HG03521 (cell line): Measurements from ENCODE around the gene DENND1A.

ENCODE experiments used
- ATAC-seq: cut with Tn5 transposase; IDR thresholded peaks from one replicate; pipeline ENCODE4 v1.9.1; 2021; ENCODE audit warnings: mild to moderate bottlenecking, moderate library complexity; ENCODE audit not compliant: unreplicated experiment

DENND1A gene

GRCh38 chr9:123597876-123598556 is 331.9 kb downstream of the DENND1A start:
- no peak for ATAC-seq

DNA sequence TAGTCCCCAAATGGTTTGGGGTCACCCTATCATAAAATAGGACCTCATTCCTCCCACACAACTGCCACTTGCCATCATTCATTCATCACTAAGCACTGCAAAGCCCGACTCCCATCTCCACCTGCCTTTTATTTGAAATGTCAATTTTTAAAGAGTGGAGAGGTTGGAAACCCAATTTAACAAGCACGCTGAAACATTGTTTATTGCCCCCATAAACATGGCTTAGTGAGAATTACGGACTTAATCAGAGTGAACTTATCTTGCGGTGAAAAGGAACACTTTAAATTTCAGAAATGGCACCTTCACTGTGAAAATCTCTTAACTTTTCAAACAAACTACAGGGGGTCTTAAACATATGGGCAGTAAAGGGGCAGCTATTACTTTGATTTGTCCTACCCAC is 332.9 kb downstream of the DENND1A start:
- ATAC-seq = no peak

DNA sequence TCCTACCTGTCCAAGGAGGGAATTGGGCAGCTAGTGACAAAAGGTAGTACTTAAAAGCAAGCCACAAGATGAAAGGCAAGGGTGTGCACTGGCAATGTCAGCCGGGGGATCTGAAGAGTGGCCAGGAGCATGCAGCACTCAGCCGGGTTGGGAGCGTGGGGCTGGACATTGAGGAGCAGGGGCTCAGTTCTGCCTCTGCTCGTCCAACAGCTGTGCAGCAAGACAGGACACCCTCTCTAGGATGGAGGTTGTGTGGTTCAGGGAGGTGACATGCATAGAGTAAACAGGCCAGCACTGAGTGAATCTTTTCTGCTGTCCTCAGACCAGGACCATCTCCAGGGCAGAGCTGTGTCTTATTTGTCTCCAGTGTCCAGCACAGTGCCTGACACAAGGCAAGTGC is 338.6 kb downstream of the DENND1A start:
- ATAC-seq = no peak

- no peak for ATAC-seq
Observed at GRCh38 chr9:123590499-123590898, 339.4 kb downstream of the DENND1A start.

DNA sequence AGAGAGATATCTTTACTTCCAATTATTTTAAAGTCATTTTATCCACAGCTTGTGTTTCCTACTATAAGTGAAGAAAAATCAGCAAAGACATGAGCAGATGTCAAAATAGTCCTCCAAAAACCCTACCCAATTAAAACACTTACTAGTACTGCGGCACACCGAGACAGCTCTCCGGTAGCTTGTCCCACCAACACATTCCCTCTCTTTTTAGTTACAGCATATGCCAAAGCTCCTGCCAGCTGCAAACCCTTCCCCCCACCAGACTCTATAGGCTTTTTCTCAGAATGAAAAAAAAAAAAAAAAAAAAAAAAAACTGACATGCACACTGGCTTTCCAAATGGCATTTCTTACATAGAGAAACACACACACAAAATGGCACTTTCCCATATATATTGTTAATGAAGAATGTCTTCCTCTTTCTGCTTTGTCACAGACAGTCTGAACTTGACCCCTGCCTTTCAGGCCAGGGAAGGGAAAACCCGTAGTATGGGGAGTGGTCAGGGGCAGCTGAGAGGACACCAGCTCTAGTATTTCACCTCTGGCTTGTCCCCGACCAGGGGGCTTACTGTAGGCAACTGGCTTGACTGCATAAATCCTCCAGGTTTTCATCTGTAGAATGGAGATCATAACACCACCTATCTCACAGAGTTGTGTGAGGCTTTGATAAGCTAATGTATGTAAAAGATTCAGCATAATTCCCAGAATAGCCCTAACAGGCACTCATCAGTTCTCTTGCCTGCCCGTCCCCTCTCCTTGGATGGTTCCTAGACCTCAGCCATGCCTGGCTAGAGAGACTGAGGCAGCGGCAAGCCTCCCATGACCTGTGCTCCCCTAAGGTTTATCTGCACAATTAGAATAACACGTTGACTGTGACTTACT is 340.3 kb downstream of the DENND1A start:
- no peak for ATAC-seq

DNA sequence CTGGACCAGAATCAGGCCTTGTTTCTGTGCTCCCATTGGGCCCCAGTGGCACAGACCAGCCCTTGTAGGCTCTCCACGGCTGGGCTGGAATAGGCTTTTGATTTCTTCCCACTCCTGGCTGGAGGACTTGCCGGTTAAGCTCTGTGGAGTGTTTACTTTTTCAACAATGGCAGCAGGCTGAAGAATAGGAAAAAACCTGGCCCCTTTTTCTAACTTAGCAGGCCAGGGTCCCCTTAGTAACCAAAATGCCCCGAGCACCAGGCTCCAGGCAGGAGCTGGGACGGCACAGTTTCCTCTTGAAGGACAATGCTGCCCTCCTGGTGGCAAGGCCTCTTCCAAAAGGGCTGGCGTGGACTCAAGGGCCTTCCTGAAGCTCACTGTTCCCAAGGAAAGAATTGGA is 343.7 kb downstream of the DENND1A start:
- no peak for ATAC-seq

- no peak for ATAC-seq
Observed at GRCh38 chr9:123584202-123585176, 345.4 kb downstream of the DENND1A start.

GRCh38 chr9:123583646-123584045 is 346.3 kb downstream of the DENND1A start:
- ATAC-seq = no peak

- no peak for ATAC-seq
Observed at GRCh38 chr9:123571240-123571639, 358.7 kb downstream of the DENND1A start.

GRCh38 chr9:123568691-123569688 is 360.9 kb downstream of the DENND1A start:
- ATAC-seq = no peak

DNA sequence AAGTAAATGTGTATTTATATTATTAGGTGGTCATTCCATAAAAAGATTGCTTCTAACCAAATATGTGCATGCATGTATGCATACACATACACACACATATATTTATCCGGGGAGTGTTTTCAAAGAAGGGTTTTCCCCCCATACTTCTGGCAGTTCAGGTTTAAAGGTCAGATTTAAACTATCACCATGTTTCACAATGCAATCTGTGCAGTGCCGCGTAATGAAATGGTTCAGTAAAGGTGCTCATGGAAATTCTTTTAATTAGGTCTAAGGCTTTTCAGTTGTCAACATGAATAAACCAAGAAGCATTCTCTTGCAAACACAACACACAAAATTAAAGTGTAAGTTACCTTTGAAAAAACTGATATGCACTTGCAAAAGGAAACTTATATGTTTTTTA is 362.9 kb downstream of the DENND1A start:
- no peak for ATAC-seq

DNA sequence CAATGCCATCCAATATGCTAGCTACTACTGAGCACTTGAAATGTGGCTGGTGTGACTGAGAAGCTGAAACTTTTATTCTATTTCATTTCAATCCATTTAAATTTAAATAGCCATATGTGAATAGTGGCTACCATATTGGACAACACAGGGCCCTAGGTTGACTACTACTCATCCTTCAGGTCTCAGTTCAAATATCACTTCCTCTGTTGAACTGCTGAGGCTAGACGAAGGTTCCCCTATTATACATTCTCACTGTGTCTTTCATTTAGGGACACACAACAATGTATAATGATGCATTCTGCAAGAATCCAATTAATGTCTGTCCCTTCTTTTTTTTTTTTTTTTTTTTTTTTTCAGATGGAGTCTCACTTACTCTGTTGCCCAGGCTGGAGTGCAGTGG is 365.3 kb downstream of the DENND1A start:
- ATAC-seq = no peak

GRCh38 chr9:123562844-123563346 is 367.0 kb downstream of the DENND1A start:
- no peak for ATAC-seq

- no peak for ATAC-seq
Observed at GRCh38 chr9:123561046-123561445, 368.9 kb downstream of the DENND1A start.

DNA sequence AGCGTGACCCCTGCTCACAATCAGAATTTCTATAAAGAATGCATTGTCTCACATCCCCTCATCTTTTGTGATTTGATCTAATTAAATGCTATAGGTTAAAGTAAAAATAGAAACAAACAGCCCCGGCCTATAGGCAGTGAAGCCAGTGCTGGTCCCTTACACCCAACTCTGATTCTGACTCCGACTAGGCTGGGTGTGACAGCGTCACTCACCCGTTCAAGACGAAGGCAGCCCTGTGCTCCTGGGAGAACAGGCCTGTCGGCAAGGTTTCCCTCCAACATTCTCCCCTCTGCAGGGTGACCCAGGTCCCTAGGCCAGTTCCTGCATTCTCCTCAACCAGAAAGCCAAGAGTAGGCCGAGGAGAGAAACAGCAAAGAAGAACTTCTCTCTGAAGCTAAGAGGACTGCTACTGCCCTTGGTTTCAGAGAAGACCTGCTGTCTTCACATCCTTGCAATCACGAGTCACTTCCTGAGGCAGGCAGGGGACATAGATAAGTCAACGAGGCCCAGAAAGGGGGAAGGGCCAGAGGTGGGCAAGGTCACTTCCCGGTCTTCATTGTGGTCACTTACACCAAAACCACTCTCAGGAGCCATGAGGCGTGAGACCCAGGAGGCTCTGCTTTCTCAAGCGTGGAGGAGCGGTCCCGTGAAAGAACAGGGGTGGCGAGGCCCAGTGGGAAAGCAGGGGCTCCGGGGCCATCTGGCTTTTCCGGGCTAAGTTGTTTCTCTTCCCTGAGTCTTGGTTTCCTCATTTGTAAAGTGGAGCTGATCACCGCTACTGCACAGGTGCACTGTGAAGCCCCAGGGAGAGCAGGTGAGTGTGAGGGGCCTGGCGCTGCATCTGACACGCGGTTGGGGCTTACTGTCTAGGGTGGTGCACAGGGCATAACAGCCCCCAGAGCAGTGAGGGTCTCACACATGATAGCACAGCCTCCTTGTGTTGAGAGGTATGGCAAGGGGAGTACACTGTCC is 373.2 kb downstream of the DENND1A start:
- ATAC-seq = no peak

GRCh38 chr9:123555646-123556045 is 374.3 kb downstream of the DENND1A start:
- ATAC-seq = no peak

- no peak for ATAC-seq
Observed at GRCh38 chr9:123552530-123552929, 377.4 kb downstream of the DENND1A start.

- no peak for ATAC-seq
Observed at GRCh38 chr9:123551734-123552133, 378.2 kb downstream of the DENND1A start.

GRCh38 chr9:123550797-123551196 is 379.1 kb downstream of the DENND1A start:
- ATAC-seq = no peak
